ENCODE results near the gene CFAP97.
"Not testable (repeated sequence)": the region's sequence is repeated elsewhere in the genome, so short reads cannot be mapped to it uniquely, and the experiment has no call there.

The CFAP97 gene

DNA sequence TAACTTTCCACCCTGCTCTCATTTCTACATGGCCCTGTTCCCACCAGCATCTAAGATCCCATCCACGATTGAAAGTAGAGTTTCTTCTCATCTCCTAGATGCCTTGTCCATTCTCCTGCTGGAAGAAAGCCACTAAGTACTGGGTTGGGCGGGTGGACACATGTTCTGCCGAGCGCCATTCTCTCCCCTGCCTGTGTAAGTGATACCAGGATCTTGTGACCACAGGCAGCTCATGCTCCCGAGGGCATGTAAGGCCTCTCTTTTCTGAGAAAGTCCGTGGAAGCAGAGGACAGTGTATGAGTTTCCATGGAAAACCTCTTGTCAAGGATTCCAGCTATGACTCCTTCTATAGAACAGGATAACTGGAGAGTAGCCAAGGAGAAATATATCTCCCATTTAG, 64.1 kb downstream of the CFAP97 start:
- DNase-seq (ENCODE audit: low spot score): no peak

- DNase-seq (ENCODE audit: low spot score): no peak
These were observed 65.6 kb downstream of the CFAP97 start for GRCh38 chr4:185138161-185138560.

DNA sequence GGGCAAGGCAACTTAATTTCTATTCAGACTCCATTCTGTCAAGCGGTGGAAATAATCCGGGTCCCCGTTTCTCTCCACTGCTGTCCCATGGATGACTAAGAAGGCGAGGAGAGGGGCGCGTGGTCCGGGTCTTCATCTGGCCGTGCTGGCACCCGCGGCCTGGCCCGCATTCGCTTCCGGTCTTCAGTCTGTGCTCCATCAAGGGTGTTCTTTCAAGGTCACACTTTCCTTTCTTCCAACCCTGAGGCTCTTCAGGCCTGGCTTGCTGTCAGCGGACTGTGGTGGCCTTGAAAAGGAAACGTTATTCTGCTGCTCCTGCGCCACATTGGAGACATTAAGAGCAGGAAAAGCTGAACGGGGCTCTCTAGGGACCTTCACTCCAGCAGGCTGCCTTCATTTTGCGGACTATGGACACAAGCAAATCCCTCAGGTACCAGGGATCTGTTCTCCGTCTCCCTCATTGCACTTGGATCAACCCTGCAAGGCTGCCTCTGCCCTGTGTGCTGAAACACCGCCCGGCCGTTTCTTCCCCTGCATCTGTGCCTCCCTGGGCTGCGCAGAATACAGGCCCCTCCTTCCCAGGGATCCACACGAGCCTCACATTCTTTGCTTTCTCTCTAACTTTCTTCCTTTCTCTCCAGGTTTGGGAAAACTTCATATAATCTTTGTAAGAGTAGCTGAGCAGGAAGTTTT, 66.4 kb downstream of the CFAP97 start:
- no peak for DNase-seq (ENCODE audit: low spot score)

GRCh38 chr4:185134307-185134869, 69.4 kb downstream of the CFAP97 start:
- peak; percentile 62 for DNase-seq (ENCODE audit: low spot score)

DNA sequence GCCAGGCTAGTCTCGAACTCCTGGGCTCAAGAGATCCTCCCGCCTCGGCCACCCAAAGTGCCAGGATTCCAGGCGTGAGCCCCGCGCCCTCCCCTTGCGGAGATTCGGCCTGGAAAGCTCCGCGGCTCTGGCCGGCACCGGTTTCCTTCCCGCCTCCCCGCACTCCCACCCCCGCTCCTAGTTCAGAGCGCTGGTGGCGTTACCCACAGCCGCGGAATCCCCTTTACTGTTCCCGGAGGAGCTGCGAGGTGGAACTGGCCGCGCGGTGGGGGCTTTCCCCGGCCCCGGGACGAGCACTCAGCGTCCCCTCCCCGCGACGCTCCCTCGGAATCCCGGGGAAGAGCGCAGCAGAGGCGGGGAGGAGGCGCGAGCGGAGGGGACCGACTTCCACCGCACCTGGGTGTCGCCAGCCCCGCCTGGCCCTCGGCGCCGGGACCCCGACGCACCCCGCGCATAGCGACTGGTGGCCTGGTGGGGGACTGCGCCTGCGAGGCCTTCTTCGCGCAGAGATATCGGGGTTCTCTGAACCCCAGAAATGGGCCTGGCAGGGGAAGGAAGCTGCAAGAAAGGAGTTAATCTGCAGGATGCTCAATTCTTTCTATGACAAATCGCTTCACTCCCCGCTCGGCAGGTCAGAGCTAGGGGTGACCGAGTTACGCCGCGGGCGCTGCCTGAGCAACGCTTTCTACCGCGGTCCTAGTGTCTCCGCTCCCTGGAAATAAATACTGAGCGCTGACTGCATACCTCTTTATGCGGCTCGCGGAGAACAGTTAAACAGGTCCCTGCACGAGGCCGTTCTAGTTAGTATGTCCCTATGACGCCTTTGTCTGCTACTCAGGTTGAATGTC, 75.3 kb downstream of the CFAP97 start:
- DNase-seq (ENCODE audit: low spot score): no peak

DNA sequence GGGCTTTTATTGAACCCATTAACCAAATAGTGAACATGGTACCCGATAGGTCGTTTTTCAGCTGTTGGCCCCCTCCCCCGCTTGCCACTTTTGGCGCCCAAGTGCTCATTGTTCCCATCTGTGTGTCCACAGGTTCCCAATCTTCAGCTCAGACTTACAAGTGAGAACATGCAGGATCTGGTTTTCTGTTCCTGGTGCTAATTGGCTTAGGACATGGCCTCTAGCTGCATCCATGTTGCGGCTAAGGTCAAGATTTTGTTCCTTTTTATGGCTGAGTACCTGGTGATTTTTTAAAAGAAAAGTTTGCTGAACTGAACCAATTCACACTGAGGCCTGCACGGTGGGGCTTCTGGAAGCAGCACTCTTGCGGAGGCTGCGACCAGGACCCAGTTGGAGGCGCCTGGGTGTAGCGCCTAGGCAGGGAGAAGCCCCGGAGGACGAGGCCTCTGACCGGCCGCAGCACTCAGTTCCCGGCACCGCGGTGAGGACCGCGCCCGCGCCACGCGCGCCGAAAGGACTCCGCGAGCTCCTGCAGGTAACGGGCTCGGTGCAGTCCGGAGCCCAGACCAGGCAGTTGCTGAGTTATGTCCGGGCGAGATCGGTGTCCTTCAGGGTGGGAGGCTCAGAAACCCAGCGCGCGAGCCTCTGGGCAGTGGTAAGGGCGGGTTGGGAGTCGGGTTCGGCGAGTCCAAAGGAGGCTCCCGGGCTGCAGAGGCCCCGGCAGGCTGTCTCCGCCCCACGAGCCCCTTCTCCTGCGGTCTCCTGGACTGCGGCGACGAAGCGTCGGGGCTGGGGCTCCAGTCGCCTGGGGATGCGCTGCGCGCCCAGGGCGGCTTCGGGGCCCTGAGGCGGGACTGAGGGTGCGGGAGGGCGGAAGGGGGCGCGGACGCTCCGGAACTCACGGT, 76.5 kb downstream of the CFAP97 start:
- no peak for DNase-seq (ENCODE audit: low spot score)

DNA sequence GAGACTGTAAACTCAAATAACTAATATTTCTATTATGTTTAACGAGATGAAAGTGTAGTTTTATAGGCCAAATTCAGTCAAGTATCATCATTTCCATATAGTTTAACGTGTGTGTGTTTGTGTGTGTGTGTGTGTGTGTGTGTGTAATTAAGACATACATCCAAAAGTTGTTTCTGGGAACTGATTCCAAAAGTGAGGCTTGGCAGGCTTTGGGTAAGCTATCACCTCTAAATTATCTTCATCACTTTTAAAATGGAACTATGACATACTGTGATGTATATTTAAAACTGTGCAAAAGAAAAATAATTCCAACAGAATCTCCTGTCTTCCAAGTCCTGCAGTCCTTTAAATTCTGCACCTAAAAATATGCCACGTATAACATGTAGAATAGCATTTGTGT, 79.8 kb downstream of the CFAP97 start:
- no peak for DNase-seq (ENCODE audit: low spot score)

DNA sequence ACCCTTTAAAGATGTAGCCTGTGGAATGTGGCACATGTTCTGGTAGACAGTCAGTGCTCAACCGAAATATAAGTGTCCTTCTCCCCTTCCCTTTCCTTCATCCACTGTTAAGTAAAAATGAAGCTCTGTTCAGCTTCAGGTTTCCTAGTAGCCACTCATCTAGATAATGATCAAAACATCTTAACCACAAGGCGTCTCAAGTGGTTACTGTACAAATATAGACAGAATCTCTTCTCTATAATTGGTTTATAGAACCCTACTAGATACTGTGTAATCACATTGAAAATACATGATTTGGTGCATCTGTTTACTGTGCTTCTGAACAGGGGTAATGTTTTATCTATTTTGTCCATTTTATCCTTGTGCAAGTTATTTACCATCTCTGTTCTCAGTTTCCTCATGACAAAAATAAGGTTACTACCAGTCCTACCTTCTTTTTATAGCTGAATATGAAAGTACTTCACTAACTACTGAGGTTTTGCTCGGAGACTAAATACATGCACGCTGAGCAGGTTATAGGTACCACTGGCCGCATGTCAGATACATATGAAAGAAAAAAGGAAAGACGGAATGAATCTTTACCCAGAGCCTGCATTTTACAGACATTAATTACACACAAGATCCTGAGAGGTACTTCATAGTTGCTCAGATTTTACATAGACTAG, 81.0 kb downstream of the CFAP97 start:
- DNase-seq (ENCODE audit: low spot score): peak; percentile 30

- DNase-seq (ENCODE audit: low spot score): no peak
These were observed 83.2 kb downstream of the CFAP97 start for GRCh38 chr4:185120631-185120946.

GRCh38 chr4:185119927-185120630, 83.7 kb downstream of the CFAP97 start:
- DNase-seq (ENCODE audit: low spot score): no peak

DNA sequence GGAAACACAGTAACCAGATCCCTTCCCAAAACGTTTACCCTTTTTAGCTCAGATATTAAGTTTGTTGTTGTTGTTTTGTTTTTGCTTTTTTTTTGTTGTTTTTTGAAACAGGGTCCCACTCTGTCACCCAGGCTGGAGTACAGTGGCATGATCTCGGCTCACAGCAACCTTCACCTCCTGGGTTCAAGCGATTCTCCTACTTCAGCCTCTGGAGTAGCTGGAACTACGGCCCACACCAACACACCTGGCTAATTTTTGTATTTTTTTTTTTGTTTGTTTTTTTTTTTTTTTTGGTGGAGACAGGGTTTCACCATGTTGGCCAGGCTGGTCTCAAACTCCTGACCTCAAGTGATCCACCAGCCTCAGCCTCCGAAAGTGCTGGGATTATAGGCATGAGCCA, 84.3 kb downstream of the CFAP97 start:
- not testable (repeated sequence) for DNase-seq (ENCODE audit: low spot score)

- DNase-seq (ENCODE audit: low spot score): no peak
These were observed 84.9 kb downstream of the CFAP97 start for GRCh38 chr4:185118876-185119275.

GRCh38 chr4:185117300-185117934, 86.4 kb downstream of the CFAP97 start:
- DNase-seq (ENCODE audit: low spot score): no peak

- DNase-seq (ENCODE audit: low spot score): no peak
These were observed 88.0 kb downstream of the CFAP97 start for GRCh38 chr4:185115827-185116232.

GRCh38 chr4:185113340-185113739, 90.5 kb downstream of the CFAP97 start:
- DNase-seq (ENCODE audit: low spot score): no peak

- peak; percentile 80 for DNase-seq (ENCODE audit: low spot score)
These were observed 91.7 kb downstream of the CFAP97 start for GRCh38 chr4:185112104-185112503.

GRCh38 chr4:185110375-185110823, 93.4 kb downstream of the CFAP97 start:
- DNase-seq (ENCODE audit: low spot score): peak; percentile 33

DNA sequence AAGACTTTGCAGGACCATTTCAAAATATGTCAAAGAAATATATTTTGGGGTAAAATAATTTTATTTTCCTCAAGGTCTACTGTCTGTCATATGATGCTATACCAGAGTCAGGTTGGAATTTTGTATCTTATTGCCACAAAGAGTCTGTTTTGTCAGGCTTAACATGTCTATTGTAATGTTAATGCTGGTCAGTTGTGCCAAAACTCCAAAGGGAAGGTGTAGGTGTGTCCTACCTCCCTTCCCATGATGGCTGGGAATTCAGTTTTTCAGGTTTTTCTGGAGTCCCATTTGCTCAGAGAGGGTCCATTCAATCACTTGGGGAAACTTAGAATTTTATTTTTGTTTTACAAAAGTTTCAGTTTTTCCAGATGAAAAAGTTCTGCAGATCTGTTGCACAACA, 94.1 kb downstream of the CFAP97 start:
- no peak for DNase-seq (ENCODE audit: low spot score)
